GM12801 (cell line): ENCODE data around the gene ACVR1C.

Experiments
- TF ChIP-seq, protein P1 (sequence below): IDR thresholded peaks from one replicate; pipeline ENCODE4 v1.5.1; 2011; ENCODE audit warnings: control low read depth; ENCODE audit not compliant: insufficient read length; ENCODE audit errors: extremely low read depth

ACVR1C gene

DNA sequence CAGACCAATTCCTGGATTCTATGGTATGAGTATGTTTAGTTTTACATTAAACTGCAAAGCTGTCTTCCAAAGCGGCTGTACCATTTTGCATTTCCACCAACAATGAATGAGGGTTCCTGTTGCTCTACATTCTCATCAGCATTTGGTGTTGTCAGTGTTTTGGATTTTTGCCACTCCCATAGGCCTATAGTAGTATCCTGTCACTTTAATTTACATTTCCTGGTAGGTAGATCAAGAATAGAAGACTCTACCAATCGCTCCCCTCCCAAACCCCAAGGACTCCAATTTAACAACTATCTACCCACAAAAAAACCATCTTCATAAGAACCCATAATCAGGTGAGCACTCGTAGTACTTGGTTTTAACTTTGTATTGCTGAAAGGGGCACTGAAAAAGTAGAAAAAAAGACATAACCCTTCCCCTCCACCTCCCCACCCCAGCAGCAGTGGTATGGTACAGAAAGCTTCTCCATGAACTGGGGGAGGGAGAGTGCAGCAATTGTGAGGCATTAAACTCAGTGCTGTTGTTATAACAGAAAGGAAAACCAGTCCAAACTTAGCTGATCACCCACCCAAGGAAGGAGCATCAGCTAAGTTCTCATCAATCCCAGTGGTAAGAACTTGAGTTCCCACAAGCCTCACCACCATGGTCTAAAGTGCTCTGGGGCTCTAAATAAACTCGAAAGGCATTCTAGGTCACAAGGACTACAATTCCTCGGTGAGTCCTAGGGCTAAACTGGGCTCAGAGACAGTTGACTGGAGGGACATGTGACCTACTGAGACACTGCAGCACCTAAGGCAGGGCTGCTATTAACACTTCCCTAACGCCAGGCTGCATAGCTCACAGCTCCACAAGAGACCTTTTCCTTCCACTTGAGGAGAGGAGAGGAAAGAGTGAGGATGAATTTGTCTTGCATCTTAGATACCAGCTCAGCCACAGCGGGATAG is 149.3 kb downstream of the ACVR1C start:
- TF ChIP-seq, protein P1, sequence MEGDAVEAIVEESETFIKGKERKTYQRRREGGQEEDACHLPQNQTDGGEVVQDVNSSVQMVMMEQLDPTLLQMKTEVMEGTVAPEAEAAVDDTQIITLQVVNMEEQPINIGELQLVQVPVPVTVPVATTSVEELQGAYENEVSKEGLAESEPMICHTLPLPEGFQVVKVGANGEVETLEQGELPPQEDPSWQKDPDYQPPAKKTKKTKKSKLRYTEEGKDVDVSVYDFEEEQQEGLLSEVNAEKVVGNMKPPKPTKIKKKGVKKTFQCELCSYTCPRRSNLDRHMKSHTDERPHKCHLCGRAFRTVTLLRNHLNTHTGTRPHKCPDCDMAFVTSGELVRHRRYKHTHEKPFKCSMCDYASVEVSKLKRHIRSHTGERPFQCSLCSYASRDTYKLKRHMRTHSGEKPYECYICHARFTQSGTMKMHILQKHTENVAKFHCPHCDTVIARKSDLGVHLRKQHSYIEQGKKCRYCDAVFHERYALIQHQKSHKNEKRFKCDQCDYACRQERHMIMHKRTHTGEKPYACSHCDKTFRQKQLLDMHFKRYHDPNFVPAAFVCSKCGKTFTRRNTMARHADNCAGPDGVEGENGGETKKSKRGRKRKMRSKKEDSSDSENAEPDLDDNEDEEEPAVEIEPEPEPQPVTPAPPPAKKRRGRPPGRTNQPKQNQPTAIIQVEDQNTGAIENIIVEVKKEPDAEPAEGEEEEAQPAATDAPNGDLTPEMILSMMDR, result no peak

DNA sequence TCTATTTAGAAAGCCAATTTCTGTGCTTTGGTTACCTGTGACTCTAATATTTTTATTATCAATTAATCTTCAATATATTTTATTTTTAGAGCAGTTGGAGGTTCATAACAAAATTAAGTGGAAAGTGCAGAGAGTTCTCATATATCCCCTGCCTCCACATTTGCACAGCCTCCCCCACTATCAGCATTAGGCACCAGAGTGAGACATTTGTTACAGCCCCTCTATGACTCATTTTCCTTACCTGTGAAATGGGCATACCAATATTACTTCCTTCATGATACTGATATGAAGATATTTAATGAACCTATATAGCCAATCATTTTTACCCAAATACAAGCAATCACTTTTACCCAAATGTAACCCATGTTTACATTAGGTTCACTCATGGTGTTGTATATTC is 150.7 kb downstream of the ACVR1C start:
- TF ChIP-seq, protein P1, result no peak

DNA sequence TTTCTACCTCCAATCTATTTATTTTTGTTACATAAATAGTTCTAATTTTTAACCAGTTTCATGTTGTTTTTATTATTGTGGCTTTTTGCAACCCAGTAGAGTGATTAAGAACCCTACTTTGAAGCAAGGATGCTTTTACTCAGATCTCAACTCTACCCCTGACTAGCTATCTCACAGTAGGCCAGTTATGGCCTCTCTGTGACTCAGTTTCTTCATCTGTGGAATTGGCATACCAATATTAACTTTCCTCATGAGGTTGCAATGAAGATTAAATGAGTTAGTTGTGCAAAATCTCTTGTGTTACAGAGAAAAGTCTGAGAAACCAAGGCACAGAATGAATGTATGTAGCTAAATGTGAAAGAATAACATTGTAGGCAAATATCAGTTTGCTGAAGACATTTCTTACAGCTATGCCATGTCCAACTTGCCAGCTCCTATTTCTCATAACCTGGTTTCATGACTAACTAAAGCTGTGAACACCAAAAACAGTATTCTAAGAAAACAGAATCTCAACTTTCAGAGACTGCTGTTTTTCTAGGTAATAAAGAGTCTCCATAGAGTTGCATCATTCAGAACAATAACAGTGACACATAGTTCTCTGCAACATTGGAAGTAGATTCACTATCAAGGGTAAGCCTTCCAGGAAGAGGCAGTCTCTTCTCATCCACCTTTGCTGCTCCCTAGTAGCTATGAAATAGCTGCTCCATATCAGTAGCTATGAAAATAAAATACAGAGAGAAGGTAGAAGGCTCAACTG is 151.5 kb downstream of the ACVR1C start:
- TF ChIP-seq, protein P1, result no peak
